Adrenal gland (tissue), 12 donors: Measurements from ENCODE around the gene EGLN3. TPM values are rescaled to one million over a fixed set of nuclear protein-coding genes. Genes with fewer than 3 reads are reported as not detected.

Experiments used
- DNase-seq, 7 donors: peaks; one replicate each; pipeline ENCODE4 v3.0.0-alpha.2; 2019 to 2020
- H3K27ac ChIP-seq, 5 donors: fragments of 200-600 bp; sonication (generic) in 4 of 5; 1 replicate in 3 of 5; 2 replicates in 2 of 5; pipeline versions ENCODE4 v1.5.1 to v1.8.0; 2016 to 2020; ENCODE audit warnings: mild to moderate bottlenecking in 1 of 5
- H3K27me3 ChIP-seq: fragments of 200-600 bp; 2 replicates; pipeline ENCODE4 v1.8.0; 2021
- H3K36me3 ChIP-seq, 2 donors: fragments of 200-600 bp; replicated peaks in 1 of 2; 1 replicate in 1 of 2; 2 replicates in 1 of 2; pipeline versions ENCODE4 v1.5.1 to v1.8.0; 2018 to 2022
- H3K4me1 ChIP-seq, 2 donors: fragments of 200-600 bp; replicated peaks in 1 of 2; 1 replicate in 1 of 2; 2 replicates in 1 of 2; pipeline versions ENCODE4 v1.5.1 to v1.8.0; 2018 to 2021
- H3K4me3 ChIP-seq, 4 donors: fragments of 200-600 bp; sonication (generic) in 3 of 4; one replicate each; pipeline ENCODE4 v1.5.1; 2016 to 2018
- H3K9me3 ChIP-seq, 3 donors: fragments of 200-600 bp; sonication (generic) in 1 of 3; replicated peaks in 1 of 3; 1 replicate in 2 of 3; 2 replicates in 1 of 3; pipeline versions ENCODE4 v1.5.1 to v1.8.0; 2016 to 2021
- POLR2A ChIP-seq, 2 donors: fragments of 450-650 bp; IDR thresholded peaks; one replicate each; pipeline ENCODE4 v1.6.1; 2017; ENCODE audit warnings: antibody characterized with exemption in 2 of 2, mild to moderate bottlenecking in 2 of 2, moderate library complexity in 1 of 2
- WGBS, 4 donors: extraction: QIAGEN DNeasy Blood & Tissue Kit in 2 of 4; methylation state at CpG; one replicate each; pipeline versions ENCODE4 v1.1.5 to v1.1.7; 2013 to 2017; 5-methylcytosine and 5-hydroxymethylcytosine counted together
- intact Hi-C, 2 donors: fragments of 100-400 bp; cut with DNase I; formaldehyde crosslinking; loops; one replicate each; pipeline versions ENCODE4 v1.14.1 to v1.15.0; 2022 to 2023
- polyA plus RNA-seq, 3 donors: library from polyadenylated mRNA; stranded (reverse); fragments of 200-250 nt in 2 of 3; fragments of 350-450 nt in 1 of 3; fragmentation: Illumina TruSeq in 1 of 3; extraction: RNeasy Lipid Tissue Mini Kit (QIAGEN cat#74804) in 1 of 3; gene quantifications; one replicate each; pipeline ENCODE4 v1.2.3, GENCODE V29; 2013 to 2014
- total RNA-seq, 9 donors: library from RNA; depleted of rRNA in 4 of 9; stranded (reverse); fragments of >200 nt in 4 of 9; fragments of 120-200 nt in 1 of 9; fragmentation: NEBNext Ultra II Directional in 1 of 9; extraction: Animal tissue kit (Norgen Biotek cat#: 25700) in 1 of 9; gene quantifications; one replicate each; pipeline versions ENCODE4 v1.1.0 to v1.2.4, GENCODE V29; 2013 to 2023
- TF ChIP-seq, protein P1 (sequence below), 6 experiments: fragments of 450-650 bp in 4 of 6; fragments of 200-600 bp in 2 of 6; sonication (generic) in 1 of 6; IDR thresholded peaks; 1 replicate in 5 of 6; 2 replicates in 1 of 6; pipeline versions ENCODE4 v1.5.1 to v1.8.0; 2016 to 2021; ENCODE audit warnings: antibody characterized with exemption in 6 of 6, mild to moderate bottlenecking in 2 of 6, moderate library complexity in 1 of 6
- donor health status: healthy with polysubstance abuse.
- donor health status: Bipolar disorder and iron deficiency.
- donor health status: DM: yes; HTN: yes; CAD: no.
- donor health status: DM: no; HTN: no; CAD: no.
- donor health status: DM: no; HTN: no; CAD: no.
- donor health status: DM: yes; HTN: yes; CAD: no.

EGLN3 gene
- total and polyA plus RNA-seq, 12 donors: 0.18 to 7.4 (median 0.78) TPM

DNA sequence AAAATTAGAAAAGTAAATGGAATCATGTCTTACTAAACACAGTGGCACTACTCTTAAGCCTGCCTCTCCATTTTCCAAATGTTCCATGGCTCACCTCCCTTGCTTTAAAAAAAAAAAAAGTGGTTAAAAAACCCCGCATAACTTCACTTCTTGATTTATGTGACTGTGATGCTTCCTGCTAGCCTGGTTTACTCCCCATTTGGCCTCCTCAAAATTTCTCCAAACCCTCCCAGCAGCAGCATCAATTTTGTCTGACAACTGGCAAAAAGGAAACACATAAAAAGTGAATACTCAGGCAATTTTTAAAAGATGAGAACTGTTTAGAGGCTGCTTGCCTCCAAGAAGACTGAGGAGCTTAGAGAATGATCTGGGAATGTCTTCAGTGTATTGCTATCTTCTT, 17.8 kb upstream of the EGLN3 start:
- no peaks in the 10 kb centered on the region for H3K36me3 ChIP-seq
- no peak for DNase-seq
- no peaks in the 10 kb centered on the region for H3K4me1 ChIP-seq
- H3K27ac ChIP-seq: no peak overlapping the region
- 11 to 22% (median 17%) methylated on average over 1 of the region's 1 CpG for WGBS, 4 donors
- intact Hi-C loops: no loop called here
- no peak overlapping the region for H3K4me3 ChIP-seq
- no peak for TF ChIP-seq POLR2A (IDR thresholded peaks at IDR 0.05)
- TF ChIP-seq, protein P1, sequence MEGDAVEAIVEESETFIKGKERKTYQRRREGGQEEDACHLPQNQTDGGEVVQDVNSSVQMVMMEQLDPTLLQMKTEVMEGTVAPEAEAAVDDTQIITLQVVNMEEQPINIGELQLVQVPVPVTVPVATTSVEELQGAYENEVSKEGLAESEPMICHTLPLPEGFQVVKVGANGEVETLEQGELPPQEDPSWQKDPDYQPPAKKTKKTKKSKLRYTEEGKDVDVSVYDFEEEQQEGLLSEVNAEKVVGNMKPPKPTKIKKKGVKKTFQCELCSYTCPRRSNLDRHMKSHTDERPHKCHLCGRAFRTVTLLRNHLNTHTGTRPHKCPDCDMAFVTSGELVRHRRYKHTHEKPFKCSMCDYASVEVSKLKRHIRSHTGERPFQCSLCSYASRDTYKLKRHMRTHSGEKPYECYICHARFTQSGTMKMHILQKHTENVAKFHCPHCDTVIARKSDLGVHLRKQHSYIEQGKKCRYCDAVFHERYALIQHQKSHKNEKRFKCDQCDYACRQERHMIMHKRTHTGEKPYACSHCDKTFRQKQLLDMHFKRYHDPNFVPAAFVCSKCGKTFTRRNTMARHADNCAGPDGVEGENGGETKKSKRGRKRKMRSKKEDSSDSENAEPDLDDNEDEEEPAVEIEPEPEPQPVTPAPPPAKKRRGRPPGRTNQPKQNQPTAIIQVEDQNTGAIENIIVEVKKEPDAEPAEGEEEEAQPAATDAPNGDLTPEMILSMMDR (IDR thresholded peaks at IDR 0.05): no peak
- H3K27me3 ChIP-seq: no peaks in the 10 kb centered on the region
- H3K9me3 ChIP-seq: no peaks in the 10 kb centered on the region

DNA sequence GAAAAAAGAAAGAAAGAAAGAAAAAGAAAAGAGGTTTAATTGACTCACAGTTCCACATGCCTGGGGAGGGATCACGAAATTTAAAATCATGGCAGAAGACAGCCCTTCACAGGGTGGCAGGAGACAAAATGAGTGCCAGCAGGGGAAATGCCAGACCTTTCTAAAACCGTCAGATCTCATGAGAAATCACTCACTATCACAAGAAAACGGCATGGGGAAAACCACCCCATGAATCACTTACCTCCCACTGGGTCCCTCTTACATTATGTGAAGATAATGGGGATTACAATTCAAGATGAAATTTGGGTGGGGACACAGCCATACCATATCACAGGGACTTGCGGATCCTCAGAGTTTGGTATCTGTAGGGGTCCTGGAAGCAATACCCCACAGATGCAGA, 16.3 kb upstream of the EGLN3 start:
- Histone ChIP-seq H3K9me3 (no peaks in the 10 kb centered on the region), H3K4me1 (no peaks in the 10 kb centered on the region), H3K27ac (no peak overlapping the region), H3K27me3 (no peaks in the 10 kb centered on the region), H3K36me3 (no peaks in the 10 kb centered on the region), H3K4me3 (no peak overlapping the region)
- TF ChIP-seq, protein P1 (IDR thresholded peaks at IDR 0.05): no peak
- no peak for TF ChIP-seq POLR2A (IDR thresholded peaks at IDR 0.05)
- no peak for DNase-seq
- WGBS, 4 donors: 46 to 64% (median 58%) methylated on average over 3 to 4 of the region's 4 CpGs
- intact Hi-C loops: no loop called here

DNA sequence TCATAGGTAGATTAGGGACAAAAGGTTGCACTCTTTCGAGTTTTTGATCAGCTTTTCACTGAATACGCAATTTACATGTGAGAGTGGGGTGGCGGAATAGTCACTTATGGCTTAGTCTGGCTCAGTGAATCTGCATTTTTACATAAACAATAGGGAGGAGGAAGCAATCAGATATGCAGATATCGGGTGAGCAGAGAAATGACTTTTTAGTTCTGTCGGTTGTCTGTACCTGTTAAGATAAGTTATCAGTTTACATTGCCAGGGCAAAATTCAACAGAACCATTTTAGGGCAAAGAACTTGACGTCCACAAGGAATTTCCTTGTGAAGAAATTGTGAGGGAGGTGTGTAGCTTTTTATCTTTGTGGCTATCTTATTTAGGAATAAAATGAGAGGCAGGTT, 15.4 kb upstream of the EGLN3 start:
- no peaks in the 10 kb centered on the region for H3K27me3 ChIP-seq
- no peaks in the 10 kb centered on the region for H3K4me1 ChIP-seq
- intact Hi-C loops: no loop called here
- 74 to 81% (median 77%) methylated on average over 6 of the region's 6 CpGs for WGBS, 4 donors
- no peak for TF ChIP-seq POLR2A (IDR thresholded peaks at IDR 0.05)
- TF ChIP-seq, protein P1 (IDR thresholded peaks at IDR 0.05): no peak
- no peak overlapping the region for H3K4me3 ChIP-seq
- no peaks in the 10 kb centered on the region for H3K36me3 ChIP-seq
- no peaks in the 10 kb centered on the region for H3K9me3 ChIP-seq
- no peak for DNase-seq
- H3K27ac ChIP-seq: no peak overlapping the region

DNA sequence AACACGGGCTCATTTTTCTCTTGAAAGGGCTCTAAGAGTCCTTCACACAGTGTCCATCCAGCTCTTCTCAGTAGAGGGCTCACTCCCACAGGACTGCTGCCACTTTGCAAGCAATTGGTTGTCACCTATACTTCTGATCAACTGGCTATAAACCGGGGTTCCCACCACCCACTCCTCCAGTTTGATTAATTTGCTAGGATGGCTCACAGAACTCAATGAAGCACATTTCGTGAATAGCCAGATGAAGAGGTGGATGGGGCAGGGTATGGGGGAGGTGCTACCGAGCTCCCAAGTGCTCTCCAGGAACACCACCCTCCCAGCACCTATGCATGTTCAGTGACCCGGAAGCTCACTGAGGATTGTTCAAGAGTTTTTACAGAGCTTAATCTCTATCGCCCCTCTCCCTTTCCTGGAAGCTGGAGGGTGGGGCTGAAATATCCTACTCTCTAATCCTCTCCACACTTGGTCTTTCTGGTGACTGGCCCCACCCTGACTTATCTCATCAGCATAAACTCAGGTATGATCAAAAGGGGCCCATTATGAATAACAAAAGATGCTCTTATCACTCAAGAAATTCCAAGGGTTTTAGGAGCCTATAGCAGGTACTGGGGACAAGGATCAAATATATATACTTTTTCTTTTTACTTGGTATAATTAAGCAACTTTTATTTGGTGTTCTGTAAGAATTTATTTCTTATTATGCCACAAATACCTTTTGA, 13.9 kb upstream of the EGLN3 start:
- intact Hi-C loops: no loop called here
- TF ChIP-seq, protein P1 (IDR thresholded peaks at IDR 0.05): no peak
- no peak for TF ChIP-seq POLR2A (IDR thresholded peaks at IDR 0.05)

More for the DNA sequence above, 13.9 kb upstream of the EGLN3 start:
- Histone ChIP-seq H3K36me3 (no peaks in the 10 kb centered on the region), H3K4me1 (no peaks in the 10 kb centered on the region), H3K4me3 (no peak overlapping the region), H3K27me3 (no peaks in the 10 kb centered on the region), H3K9me3 (no peaks in the 10 kb centered on the region), H3K27ac (no peak overlapping the region)
- WGBS, 4 donors: 79 to 92% (median 84%) methylated on average over 6 of the region's 6 CpGs
- no peak for DNase-seq
